ENCODE results near the gene FHIT.

- TF ChIP-seq, protein P1, sequence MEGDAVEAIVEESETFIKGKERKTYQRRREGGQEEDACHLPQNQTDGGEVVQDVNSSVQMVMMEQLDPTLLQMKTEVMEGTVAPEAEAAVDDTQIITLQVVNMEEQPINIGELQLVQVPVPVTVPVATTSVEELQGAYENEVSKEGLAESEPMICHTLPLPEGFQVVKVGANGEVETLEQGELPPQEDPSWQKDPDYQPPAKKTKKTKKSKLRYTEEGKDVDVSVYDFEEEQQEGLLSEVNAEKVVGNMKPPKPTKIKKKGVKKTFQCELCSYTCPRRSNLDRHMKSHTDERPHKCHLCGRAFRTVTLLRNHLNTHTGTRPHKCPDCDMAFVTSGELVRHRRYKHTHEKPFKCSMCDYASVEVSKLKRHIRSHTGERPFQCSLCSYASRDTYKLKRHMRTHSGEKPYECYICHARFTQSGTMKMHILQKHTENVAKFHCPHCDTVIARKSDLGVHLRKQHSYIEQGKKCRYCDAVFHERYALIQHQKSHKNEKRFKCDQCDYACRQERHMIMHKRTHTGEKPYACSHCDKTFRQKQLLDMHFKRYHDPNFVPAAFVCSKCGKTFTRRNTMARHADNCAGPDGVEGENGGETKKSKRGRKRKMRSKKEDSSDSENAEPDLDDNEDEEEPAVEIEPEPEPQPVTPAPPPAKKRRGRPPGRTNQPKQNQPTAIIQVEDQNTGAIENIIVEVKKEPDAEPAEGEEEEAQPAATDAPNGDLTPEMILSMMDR (IDR thresholded peaks at IDR 0.05), result no peak
- no peak for TF ChIP-seq POLR2A (IDR thresholded peaks at IDR 0.05)
- TF ChIP-seq EP300 (IDR thresholded peaks at IDR 0.05), result no peak
These were observed 99.2 kb downstream of the FHIT start for GRCh38 chr3:61152071-61152470.

Data from ovary (tissue), 3 donors.